Measurements from ENCODE around the gene GPR158.

DNA sequence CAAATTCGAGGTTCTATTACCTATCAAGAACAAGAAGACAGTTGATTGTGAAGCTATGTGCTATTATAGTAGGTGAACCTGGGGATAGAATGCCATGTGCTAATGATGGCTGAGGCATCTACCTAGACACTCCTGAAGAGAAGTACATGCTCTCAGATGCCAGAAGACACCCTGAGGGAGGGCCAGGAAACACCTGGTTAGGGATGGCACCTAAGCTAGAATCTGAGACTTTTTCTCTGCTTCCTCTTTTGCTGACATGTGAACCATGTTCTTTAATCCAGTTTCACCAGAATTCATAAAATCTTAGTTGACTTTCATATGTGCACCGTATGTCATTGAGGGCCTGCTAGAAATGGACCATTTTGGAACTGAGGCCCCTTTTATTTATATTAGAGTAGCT is 242.8 kb downstream of the GPR158 start:
- no peak for TF ChIP-seq POLR2A (IDR thresholded peaks at IDR 0.05)
- TF ChIP-seq, protein P1, sequence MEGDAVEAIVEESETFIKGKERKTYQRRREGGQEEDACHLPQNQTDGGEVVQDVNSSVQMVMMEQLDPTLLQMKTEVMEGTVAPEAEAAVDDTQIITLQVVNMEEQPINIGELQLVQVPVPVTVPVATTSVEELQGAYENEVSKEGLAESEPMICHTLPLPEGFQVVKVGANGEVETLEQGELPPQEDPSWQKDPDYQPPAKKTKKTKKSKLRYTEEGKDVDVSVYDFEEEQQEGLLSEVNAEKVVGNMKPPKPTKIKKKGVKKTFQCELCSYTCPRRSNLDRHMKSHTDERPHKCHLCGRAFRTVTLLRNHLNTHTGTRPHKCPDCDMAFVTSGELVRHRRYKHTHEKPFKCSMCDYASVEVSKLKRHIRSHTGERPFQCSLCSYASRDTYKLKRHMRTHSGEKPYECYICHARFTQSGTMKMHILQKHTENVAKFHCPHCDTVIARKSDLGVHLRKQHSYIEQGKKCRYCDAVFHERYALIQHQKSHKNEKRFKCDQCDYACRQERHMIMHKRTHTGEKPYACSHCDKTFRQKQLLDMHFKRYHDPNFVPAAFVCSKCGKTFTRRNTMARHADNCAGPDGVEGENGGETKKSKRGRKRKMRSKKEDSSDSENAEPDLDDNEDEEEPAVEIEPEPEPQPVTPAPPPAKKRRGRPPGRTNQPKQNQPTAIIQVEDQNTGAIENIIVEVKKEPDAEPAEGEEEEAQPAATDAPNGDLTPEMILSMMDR (IDR thresholded peaks at IDR 0.05): no peak
- no peak for TF ChIP-seq EP300 (IDR thresholded peaks at IDR 0.05)
- TF ChIP-seq POLR2AphosphoS5 (IDR thresholded peaks at IDR 0.05): no peak
